Middle frontal gyrus (tissue), 1 donor: ENCODE data around the gene AP2B1.
"Not testable (repeated sequence)": the region's sequence is repeated elsewhere in the genome, so short reads cannot be mapped to it uniquely, and the experiment has no call there.

ENCODE experiments used
- DNase-seq: peaks from one replicate; pipeline ENCODE4 v3.0.0-alpha.2; 2015; ENCODE audit warnings: low spot score; ENCODE audit errors: extremely low spot score

Gene AP2B1

DNA sequence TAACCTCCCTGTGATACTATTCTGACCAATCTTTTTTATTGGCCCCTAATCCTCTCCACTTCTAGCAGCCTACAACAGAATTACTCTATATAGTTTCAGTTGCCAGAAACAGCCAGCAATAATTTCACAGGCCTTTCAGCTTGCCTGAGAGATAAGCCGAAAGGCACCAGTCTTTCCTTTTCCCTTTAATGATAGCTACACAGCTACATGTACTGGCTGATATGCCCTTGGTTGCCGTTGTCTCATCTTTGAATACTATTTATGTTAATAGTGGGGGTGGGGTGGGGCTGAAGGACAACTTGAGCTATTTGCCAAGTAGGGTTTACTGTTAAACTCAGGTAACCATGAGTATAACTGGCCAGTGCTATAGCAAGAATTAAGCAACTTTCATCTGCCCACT lies 108.5 kb downstream of the AP2B1 start:
- DNase-seq, result no peak

- no peak for DNase-seq
Measured at GRCh38 chr17:35698800-35699199, 111.7 kb downstream of the AP2B1 start.

- DNase-seq, result no peak
Measured at GRCh38 chr17:35700150-35700549, 113.0 kb downstream of the AP2B1 start.

DNA sequence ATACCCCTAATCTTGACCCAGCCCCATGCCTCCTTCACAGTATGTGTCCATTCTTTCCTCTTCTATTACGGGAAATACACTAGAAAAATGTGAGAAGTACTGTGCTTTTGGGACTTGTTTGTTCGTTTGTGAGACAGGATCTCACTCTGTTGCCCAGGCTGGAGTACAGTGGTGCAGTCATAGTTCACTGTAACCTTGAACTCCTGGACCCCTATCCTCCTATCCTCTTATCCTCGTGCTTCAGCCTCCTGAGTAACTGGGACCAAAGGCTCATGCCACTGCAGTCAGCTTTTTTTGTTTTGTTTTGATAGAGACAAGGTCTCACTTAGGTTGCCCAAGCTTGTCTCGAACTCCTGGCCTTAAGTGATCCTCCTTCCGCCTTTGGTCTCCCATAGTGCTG lies 114.4 kb downstream of the AP2B1 start:
- no peak for DNase-seq

GRCh38 chr17:35703308-35703707 lies 116.2 kb downstream of the AP2B1 start:
- not testable (repeated sequence) for DNase-seq

DNA sequence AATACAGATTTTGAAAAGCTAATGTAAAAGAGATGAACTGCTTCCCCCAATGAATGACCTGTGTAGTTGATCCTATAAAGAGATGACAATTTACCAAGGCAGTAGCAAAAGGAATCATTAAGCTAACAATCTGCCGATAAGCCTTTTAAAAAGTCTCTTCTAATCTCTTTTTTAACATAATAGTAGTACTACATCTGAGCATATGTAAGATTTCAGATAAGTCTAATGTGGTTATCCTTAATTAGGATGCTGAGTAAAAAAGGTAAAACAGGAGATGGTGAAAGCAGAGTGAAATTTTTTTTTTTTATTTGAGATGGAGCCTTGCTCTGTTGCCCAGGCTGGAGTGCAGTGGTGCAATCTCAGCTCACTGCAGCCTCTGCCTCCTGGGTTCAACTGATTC lies 118.1 kb downstream of the AP2B1 start:
- DNase-seq, result no peak

GRCh38 chr17:35705705-35706104 lies 118.6 kb downstream of the AP2B1 start:
- no peak for DNase-seq

DNA sequence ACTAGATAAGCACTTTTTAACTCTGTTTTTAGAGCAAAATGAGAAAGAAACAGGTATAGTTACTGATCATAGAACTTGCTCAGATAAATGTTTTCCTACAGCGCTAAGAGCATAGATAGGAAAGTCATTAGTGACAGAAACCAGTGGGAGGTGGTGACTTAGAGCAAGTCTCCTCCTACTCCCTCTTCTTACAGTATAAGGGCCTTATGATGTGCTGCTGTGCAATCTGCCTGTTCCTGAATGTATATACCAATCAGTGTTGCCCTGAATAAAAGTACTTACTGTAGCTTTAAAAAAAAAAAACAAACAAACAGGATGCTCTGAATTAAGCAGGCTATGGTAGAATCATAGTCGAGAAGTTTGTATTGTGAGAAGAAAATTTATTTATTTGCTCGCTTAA lies 121.0 kb downstream of the AP2B1 start:
- no peak for DNase-seq

GRCh38 chr17:35708951-35709350 lies 121.8 kb downstream of the AP2B1 start:
- DNase-seq, result no peak

DNA sequence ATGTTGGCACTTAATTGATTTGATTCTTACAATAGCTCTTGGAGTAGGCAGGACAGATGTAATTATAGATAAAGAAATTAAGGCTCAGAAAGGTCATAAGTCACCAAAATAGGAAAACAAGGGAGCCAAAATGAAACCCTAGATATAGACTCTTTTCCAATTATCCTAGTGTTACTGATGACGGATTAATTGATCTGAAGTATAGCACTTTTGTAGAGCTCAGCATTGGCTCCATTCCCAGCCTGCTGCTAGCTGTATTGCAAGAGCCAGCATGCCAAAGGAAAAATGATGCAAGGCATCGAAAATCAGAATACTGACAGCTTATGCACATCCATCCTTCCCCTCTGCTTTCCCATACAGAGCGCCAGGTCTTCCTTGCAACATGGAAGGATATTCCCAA lies 122.8 kb downstream of the AP2B1 start:
- no peak for DNase-seq

DNA sequence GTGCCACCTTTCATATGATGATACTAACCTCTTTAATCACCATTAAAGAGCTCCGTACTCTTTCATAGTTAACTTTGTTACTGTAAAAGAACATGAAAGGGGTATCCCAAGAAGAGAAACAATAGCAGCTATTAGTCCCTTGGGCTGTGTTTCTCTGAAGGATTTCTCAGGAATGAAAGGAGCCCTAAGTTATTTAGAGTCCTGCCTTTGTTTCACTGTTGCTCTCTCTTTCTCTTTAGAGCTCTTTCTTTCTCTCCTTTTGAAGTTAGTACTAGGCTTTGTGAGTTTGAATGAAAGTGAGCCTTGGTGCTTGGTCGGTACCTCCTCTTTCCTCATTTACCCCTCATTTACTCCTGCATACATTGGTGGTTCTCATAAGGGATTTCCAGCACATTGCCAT lies 123.8 kb downstream of the AP2B1 start:
- DNase-seq, result no peak

DNA sequence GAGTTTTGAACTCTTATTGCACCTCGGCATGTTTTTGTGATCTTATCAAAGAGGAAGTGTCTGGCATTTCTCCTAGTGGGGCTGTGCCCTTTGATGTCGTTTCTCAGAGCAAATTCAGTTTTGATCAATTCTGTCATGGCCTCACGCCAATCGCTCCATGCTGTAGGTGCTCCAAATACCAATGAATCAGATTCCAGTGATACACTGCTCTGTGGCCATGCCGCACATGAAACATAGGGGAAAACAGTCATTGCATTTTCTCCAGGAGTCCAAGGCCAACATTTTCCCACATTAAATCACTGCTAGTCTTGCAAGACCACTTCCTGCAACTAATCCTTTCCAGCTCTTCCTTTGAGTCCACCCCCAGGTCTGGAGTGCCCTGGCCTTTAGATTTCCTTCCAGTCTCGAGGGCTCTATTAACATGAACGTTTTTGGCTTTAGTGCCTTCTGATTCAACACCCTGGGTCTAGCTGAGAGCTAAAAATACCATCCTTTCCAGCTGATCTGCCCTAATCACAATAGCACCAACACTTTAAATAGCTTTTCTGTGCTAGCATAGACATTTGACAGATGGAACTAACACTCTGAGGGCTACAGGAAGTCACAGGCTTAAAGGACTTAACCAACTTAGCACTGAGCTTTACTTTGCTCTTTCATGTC lies 126.1 kb downstream of the AP2B1 start:
- no peak for DNase-seq

DNA sequence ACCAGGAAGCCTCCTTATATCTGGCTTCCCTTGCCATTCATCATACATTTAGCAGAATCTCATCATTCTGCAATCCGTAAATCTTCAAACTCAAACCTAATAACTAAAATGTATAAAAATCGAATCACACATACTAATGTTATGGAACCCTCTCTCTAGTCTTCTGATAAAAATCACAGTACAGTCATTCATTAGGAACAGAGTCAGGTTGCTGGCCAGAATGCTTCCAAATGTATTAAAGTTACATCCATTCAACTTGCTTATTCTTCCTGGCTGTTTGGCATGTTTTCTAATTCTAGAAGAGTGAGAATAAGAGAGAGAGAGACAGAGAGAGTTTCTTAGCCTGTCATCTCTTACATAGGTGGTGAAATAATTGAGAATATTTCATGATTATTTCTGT lies 127.9 kb downstream of the AP2B1 start:
- DNase-seq, result no peak

DNA sequence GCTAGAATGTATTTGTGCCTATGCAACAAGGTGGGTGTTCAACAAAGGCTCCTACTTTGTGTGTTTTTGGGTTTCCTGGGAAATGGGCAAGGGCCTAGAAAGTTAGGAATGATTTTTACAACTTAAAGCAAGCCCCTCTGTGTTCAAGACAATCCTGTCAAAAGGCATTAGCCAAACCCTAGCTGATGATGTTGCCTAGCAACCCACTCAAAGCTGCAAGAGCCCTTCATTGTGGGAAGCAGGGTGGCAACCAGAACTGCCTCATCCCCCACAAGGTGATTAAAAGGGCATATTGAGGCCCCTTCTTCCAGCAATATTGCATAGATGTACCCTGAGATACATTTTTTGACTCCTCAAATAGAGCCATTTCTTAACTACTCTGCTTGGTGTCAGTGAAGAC lies 128.3 kb downstream of the AP2B1 start:
- no peak for DNase-seq

GRCh38 chr17:35716173-35716572 lies 129.1 kb downstream of the AP2B1 start:
- no peak for DNase-seq

DNA sequence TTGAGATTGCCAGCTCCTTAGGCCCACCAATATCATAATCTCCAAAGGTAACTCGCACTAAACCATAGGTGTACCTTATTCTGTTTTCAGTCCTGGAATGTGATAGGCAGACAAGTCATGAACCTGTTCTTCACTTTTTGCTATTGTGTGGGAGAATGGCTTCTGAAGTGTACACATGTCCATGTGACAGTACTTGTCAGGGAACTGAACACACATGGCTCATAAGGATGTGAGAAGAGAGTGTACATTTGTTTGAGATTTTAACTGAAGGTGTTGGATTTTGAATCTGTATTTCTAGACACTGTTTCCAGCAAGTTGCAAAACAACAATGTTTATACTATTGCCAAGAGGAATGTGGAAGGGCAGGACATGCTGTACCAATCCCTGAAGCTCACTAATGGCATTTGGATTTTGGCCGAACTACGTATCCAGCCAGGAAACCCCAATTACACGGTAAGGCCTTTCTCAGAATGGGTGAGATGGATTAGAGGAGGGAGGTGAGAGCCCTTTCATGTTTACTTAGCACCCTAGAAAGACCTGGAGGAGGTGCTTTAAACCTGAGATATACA lies 129.9 kb downstream of the AP2B1 start:
- DNase-seq, result no peak

GRCh38 chr17:35717475-35717874 lies 130.4 kb downstream of the AP2B1 start:
- DNase-seq, result no peak

- DNase-seq, result no peak
Measured at GRCh38 chr17:35723735-35724134, 136.6 kb downstream of the AP2B1 start.

DNA sequence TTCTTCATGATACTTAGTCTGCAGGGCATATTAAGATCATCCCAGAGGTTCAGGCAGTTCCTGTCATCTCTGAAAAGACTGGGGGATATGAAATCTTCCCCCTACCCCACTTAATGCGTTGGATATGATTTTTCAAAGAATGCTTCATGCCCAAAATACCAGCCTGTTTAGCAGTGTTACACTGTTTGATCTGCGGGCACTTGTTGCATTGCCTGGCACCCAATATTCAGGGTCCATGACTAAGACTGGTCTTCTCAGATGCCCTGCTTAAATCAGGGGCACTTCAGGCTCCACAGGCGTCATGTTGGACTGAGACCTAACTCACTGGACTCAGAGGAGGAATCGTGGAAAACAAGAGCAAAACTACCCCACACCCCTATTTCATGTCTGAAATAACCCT lies 137.9 kb downstream of the AP2B1 start:
- DNase-seq, result no peak

DNA sequence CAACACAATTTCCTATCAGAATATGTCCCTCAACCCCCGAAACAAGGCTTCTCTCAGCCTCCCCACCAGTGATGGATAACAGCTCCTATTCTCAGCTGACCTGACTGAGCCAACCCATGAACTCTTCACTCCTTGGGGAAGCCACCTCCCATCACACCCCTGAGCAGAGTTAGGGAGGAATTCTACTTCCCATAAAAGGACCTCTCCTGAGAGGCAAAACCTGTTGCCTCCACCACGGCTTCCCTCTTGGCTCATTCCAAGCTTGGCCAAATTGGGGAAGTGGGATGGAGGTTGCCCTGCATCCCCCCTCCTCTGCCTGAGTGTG lies 138.6 kb downstream of the AP2B1 start:
- no peak for DNase-seq

DNA sequence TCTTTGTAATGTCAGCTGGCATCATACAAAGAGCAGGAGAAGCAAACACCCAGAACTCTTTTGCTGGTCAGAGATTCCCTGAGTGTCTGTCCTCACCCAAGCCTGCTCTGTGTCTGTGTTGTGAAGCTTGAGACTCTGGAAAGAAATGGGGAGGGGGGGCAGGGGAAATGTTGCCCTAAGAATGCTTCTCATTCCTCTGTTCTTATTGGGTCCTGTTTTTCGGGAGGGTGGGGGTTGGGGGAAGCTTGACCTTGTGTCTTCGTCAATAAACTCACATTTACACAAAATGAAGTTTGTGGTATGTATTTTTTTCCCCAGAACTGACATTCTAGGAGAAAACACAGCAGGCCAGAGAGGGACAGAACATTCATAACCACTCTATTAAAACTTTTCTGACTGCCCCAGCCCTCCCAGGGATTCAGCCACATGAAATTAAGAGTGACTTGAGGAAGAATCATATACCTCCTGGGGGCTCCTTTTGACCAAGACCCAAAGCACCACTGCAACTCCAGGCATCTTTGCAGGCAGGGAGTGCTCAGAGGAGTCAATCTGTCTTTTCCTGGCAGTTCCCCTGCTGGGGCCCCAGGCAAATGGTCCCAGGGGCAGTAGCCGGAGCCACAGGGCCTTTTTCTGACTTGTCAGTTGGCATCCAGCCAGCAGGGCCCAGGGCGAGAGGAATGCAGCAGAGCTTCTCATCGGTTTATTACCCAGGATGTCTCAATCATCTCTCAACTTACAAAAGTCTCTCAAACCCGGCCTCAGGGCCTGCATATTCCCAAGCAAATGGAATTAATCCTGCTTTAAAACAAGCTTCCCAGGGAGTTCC lies 139.2 kb downstream of the AP2B1 start:
- no peak for DNase-seq

DNA sequence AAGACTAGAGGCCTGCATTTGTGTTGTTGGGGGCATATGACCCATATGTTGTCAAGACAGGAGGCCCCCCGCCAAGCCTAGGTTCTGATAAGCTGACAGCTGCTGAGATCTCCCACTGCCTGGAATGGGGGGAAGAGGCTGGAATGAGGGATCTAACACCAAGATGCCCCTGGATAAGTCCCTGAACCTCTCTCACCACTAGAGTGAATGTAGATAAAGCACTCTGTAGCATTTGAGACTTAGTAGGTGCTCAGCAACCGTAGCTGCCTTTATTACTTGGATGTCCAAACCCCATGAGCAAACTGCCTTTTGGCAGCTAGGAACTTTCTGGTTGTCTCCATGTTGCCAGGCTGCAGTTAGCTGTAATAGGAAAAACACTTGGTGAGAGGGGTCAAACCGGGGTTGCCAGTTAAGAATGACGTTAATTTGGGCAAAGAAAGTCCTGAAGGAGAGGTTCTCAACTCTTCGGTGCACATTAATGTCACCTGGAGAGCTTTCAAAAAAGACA lies 139.9 kb downstream of the AP2B1 start:
- DNase-seq, result no peak

DNA sequence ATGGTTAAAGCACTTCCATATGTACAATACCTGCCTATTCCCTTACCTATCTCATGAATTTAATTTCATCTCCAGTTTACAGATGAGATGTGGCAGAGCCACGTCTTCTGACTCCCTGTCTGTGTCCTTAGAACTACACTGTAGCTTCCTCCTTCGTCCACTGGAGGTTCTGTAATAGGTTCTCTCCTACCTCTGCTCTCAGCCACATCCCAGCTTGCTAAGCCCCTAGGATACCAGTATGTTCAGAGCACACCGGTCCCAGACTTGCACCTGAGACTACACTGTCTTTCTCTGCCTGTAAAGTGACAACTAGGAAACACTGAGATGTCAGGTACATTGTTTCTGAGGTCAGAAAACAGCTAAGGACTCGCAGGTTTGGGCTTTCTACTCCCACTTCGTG lies 140.5 kb downstream of the AP2B1 start:
- no peak for DNase-seq
